Coronary artery (tissue), 2 donors: ENCODE measurements around the gene CRABP2.

Experiments
- DNase-seq: peaks from one replicate; pipeline ENCODE4 v3.0.0-alpha.2; 2017; ENCODE audit warnings: low spot score
- H3K27ac ChIP-seq, 2 donors: fragments of 200-600 bp; sonication (generic); one replicate each; pipeline ENCODE4 v1.5.1; 2016 to 2019
- H3K4me3 ChIP-seq: fragments of 200-600 bp; sonication (generic); 2 replicates; pipeline ENCODE4 v1.5.1; 2016; ENCODE audit warnings: mild to moderate bottlenecking, moderate library complexity
- TF ChIP-seq, protein P1 (sequence below): fragments of 200-600 bp; sonication (generic); IDR thresholded peaks from one replicate; pipeline ENCODE4 v1.5.1; 2019; ENCODE audit warnings: antibody characterized with exemption

Gene CRABP2

DNA sequence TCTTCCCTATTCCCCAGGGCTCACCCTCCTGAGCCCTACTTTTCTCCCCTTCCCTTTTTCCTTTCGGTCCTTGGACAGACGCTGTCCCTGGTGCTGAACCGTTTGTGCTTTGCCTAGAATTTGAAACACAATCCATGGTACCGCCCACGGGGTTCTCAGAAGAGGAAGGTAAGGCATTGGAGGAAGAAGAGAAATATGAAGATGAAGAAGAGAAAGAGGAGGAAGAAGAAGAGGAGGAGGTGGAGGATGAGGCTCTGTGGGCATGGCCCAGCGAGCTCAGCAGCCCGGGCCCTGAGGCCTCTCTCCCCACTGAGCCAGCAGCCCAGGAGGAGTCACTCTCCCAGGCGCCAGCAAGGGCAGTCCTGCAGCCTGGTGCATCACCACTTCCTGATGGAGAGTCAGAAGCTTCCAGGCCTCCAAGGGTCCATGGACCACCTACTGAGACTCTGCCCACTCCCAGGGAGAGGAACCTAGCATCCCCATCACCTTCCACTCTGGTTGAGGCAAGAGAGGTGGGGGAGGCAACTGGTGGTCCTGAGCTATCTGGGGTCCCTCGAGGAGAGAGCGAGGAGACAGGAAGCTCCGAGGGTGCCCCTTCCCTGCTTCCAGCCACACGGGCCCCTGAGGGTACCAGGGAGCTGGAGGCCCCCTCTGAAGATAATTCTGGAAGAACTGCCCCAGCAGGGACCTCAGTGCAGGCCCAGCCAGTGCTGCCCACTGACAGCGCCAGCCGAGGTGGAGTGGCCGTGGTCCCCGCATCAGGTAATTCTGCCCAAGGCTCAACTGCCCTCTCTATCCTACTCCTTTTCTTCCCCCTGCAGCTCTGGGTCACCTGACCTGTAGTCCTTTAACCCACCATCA is 53.0 kb downstream of the CRABP2 start:
- DNase-seq = no peak
- H3K27ac ChIP-seq = no peak overlapping the region
- TF ChIP-seq, protein P1, sequence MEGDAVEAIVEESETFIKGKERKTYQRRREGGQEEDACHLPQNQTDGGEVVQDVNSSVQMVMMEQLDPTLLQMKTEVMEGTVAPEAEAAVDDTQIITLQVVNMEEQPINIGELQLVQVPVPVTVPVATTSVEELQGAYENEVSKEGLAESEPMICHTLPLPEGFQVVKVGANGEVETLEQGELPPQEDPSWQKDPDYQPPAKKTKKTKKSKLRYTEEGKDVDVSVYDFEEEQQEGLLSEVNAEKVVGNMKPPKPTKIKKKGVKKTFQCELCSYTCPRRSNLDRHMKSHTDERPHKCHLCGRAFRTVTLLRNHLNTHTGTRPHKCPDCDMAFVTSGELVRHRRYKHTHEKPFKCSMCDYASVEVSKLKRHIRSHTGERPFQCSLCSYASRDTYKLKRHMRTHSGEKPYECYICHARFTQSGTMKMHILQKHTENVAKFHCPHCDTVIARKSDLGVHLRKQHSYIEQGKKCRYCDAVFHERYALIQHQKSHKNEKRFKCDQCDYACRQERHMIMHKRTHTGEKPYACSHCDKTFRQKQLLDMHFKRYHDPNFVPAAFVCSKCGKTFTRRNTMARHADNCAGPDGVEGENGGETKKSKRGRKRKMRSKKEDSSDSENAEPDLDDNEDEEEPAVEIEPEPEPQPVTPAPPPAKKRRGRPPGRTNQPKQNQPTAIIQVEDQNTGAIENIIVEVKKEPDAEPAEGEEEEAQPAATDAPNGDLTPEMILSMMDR = no peak
- no peak overlapping the region for H3K4me3 ChIP-seq
